ENCODE results near the gene RANBP9. TPM values are rescaled to one million over a fixed set of nuclear protein-coding genes. Genes with fewer than 3 reads are reported as not detected.
A peak's percentile ranks its signal among the peaks of the same experiment; 100 is the strongest.

RANBP9 gene
- total and polyA plus RNA-seq, 11 donors, result 9.3 to 43.7 (median 32.3) TPM

- ATAC-seq (no peak), DNase-seq (no peak)
- Histone ChIP-seq H3K4me3 (no peak overlapping the region), H3K4me1 (peaks cover 0 to 6% (median 2%) of the 10 kb centered on the region in 12 donors), H3K27me3 (no peaks in the 10 kb centered on the region), H3K36me3 (no peaks in the 10 kb centered on the region), H3K9me3 (no peaks in the 10 kb centered on the region), H3K27ac (peak overlapping the region in 1 of 12 donors; percentile 75)
- WGBS, 4 donors, result 90 to 95% (median 92%) methylated on average over 2 of the region's 2 CpGs
- TF ChIP-seq POLR2A (IDR thresholded peaks at IDR 0.05), result no peak
- no peak for TF ChIP-seq CTCF (IDR thresholded peaks at IDR 0.05)
- intact Hi-C loops (cut with DNase I), result no loop called here
Measured at GRCh38 chr6:13735031-13735430, 23.4 kb upstream of the RANBP9 start.

GRCh38 chr6:13733178-13733887 lies 21.7 kb upstream of the RANBP9 start:
- peaks cover 0 to 6% (median 2%) of the 10 kb centered on the region in 12 donors for H3K4me1 ChIP-seq
- TF ChIP-seq CTCF (IDR thresholded peaks at IDR 0.05) (no peak), POLR2A (IDR thresholded peaks at IDR 0.05) (no peak)
- 24 to 30% (median 25%) methylated on average over 17 of the region's 17 CpGs for WGBS, 4 donors
- intact Hi-C loops (cut with DNase I), result no loop called here
- peak overlapping the region in 1 of 12 donors; percentile 75 for H3K27ac ChIP-seq
- peak overlapping the region in 5 of 12 donors; percentile 8 to 40 (median 29) for H3K4me3 ChIP-seq
- ATAC-seq (peak; percentile 47 to 89 (median 84)), DNase-seq (peak in 4 of 5 donors; percentile 40 to 75 (median 56))
- H3K27me3 ChIP-seq, result no peaks in the 10 kb centered on the region
- H3K9me3 ChIP-seq, result no peaks in the 10 kb centered on the region
- H3K36me3 ChIP-seq, result no peaks in the 10 kb centered on the region

DNA sequence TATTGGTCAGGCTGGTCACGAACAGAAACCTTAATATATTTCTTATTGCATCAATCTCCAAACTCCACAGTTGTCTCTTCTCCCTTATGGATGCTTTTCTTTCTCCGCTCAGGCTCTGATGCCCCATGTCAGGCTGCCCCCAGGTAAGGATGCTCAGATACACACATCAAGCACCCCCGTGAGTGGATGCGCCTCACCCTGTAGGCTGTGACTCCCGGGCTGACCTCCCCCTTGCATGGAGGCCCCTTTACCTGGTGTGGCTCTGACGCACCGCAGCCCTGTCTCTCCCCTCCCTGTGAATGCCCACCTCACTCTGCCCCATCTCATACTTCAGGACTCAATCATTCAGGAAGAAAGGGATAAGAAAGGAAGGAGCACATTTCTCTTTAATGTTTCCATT lies 19.1 kb upstream of the RANBP9 start:
- no peak for DNase-seq
- H3K36me3 ChIP-seq, result no peaks in the 10 kb centered on the region
- 87 to 91% (median 90%) methylated on average over 7 of the region's 7 CpGs for WGBS, 4 donors
- no peak for ATAC-seq
- H3K27ac ChIP-seq, result peak overlapping the region in 1 of 12 donors; percentile 63
- TF ChIP-seq CTCF (IDR thresholded peaks at IDR 0.05) (no peak), POLR2A (IDR thresholded peaks at IDR 0.05) (no peak)
- H3K4me1 ChIP-seq, result peaks cover 0 to 6% (median 2%) of the 10 kb centered on the region in 12 donors
- intact Hi-C loops (cut with DNase I), result no loop called here
- H3K27me3 ChIP-seq, result no peaks in the 10 kb centered on the region
- H3K4me3 ChIP-seq, result no peak overlapping the region
- H3K9me3 ChIP-seq, result no peaks in the 10 kb centered on the region

DNA sequence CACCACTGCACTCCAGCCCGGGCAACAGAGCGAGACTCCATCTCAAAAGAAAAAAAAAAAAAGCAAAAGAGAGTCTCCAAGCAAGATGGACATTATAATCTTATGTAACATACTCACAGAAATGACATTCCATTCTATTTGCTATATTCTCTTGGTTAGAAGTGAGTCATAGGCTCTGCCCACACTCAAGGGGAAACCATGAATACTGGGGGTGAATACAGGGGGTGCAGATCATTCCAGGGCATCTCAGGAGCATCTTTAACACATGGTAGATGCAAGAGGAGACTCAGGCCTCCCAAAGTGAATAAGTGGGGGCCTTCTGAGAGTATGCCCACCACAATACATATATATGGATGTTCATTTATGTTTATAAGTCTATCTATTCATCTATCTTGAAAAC lies 18.3 kb upstream of the RANBP9 start:
- H3K27ac ChIP-seq, result no peak overlapping the region
- ATAC-seq (no peak), DNase-seq (no peak)
- H3K27me3 ChIP-seq, result no peaks in the 10 kb centered on the region
- 94 to 100% (median 97%) methylated on average over 2 of the region's 2 CpGs for WGBS, 4 donors
- no peaks in the 10 kb centered on the region for H3K36me3 ChIP-seq
- TF ChIP-seq POLR2A (IDR thresholded peaks at IDR 0.05) (no peak), CTCF (IDR thresholded peaks at IDR 0.05) (no peak)
- no peak overlapping the region for H3K4me3 ChIP-seq
- H3K4me1 ChIP-seq, result peaks cover 0 to 6% (median 2%) of the 10 kb centered on the region in 12 donors
- H3K9me3 ChIP-seq, result no peaks in the 10 kb centered on the region
- intact Hi-C loops (cut with DNase I), result no loop called here
